Endothelial cell of umbilical vein (primary cell): ENCODE measurements around the gene SLC47A1. TPM values are rescaled to one million over a fixed set of nuclear protein-coding genes. Genes with fewer than 3 reads are reported as not detected.
A peak's percentile ranks its signal among the peaks of the same experiment; 100 is the strongest.

Experiments
- BruUV-seq: library from RNA; stranded (reverse); fragments of 400-500 nt; replicated peaks from 2 replicates; lab custom pipeline; 2021; lab: Mats Ljungman, UMichigan
- CTCF ChIA-PET: fragments of 300-600, 350-600 bp; sonication (Branson Sonifier 250); formaldehyde crosslinking; loops from one replicate; lab custom pipeline; 2021; ENCODE audit warnings: antibody characterized with exemption, inconsistent platforms; lab: Charles Lee
- POLR2A ChIA-PET: fragments of 300-600, 350-600 bp; sonication (Branson Sonifier 250); formaldehyde crosslinking; loops from one replicate; lab custom pipeline; 2021; ENCODE audit warnings: antibody characterized with exemption, inconsistent platforms; lab: Charles Lee
- DNase-seq: peaks from one replicate; pipeline ENCODE4 v3.0.0-alpha.2; 2011; ENCODE audit warnings: low read depth, low spot score
- FAIRE-seq: peaks from 2 replicates; lab custom pipeline; 2011; peaks lifted over from hg19 to GRCh38; lab: Jason Lieb, UNC
- H2AFZ ChIP-seq: 2 replicates; pipeline ENCODE4 v1.6.0; 2012; ENCODE audit warnings: low read depth, low read length, control low read depth, inconsistent platforms
- H3K27ac ChIP-seq: 2 replicates; pipeline ENCODE4 v1.5.1; 2011; ENCODE audit warnings: low read depth, mild to moderate bottlenecking, control low read depth, low read length, moderate library complexity; ENCODE audit not compliant: insufficient read depth
- H3K27me3 ChIP-seq, 2 experiments: 2 replicates each; pipeline versions ENCODE4 v1.6.0 to v1.6.1; 2011; ENCODE audit warnings: low read length in 2 of 2, mixed read lengths in 1 of 2; ENCODE audit not compliant: control insufficient read depth in 2 of 2, insufficient read depth in 2 of 2
- H3K36me3 ChIP-seq, 2 experiments: 2 replicates in 1 of 2; 3 replicates in 1 of 2; pipeline ENCODE4 v1.5.1; 2011; ENCODE audit warnings: low read length in 2 of 2, mild to moderate bottlenecking in 1 of 2, moderate library complexity in 1 of 2; ENCODE audit not compliant: control insufficient read depth in 2 of 2, insufficient read depth in 2 of 2; ENCODE audit errors: extremely low read depth in 1 of 2
- H3K4me1 ChIP-seq: 3 replicates; pipeline ENCODE4 v1.5.1; 2011; ENCODE audit warnings: mild to moderate bottlenecking, low read length; ENCODE audit not compliant: control insufficient read depth, insufficient read depth; ENCODE audit errors: extremely low read depth
- H3K4me2 ChIP-seq: 2 replicates; pipeline ENCODE4 v1.6.1; 2011; ENCODE audit warnings: low read length, control low read depth, mixed read lengths; ENCODE audit not compliant: insufficient read depth
- H3K4me3 ChIP-seq, 3 experiments: fragments of 200-600 bp in 1 of 3; sonication (generic), shearing (Covaris generic) in 1 of 3; replicated peaks in 1 of 3; 2 replicates each; pipeline ENCODE4 v1.5.1; 2011 to 2016; ENCODE audit warnings: control low read depth in 3 of 3, low read length in 3 of 3, mild to moderate bottlenecking in 2 of 3, inconsistent platforms in 1 of 3, low read depth in 1 of 3, moderate library complexity in 1 of 3; ENCODE audit not compliant: insufficient read depth in 1 of 3
- H3K79me2 ChIP-seq: 2 replicates; pipeline ENCODE4 v1.6.0; 2012; ENCODE audit warnings: low read length, inconsistent platforms; ENCODE audit not compliant: control insufficient read depth, insufficient read depth
- H3K9ac ChIP-seq: replicated peaks from 2 replicates; pipeline ENCODE3; 2011; ENCODE audit warnings: low read length, control low read depth; ENCODE audit not compliant: insufficient read depth; ENCODE audit errors: extremely low read depth
- H3K9me1 ChIP-seq: replicated peaks from 3 replicates; pipeline ENCODE4 v1.6.0; 2011; ENCODE audit warnings: mild to moderate bottlenecking, low read length; ENCODE audit not compliant: control insufficient read depth, insufficient read depth; ENCODE audit errors: extremely low read depth
- H3K9me3 ChIP-seq: replicated peaks from 2 replicates; pipeline ENCODE4 v1.5.1; 2012; ENCODE audit warnings: low read length, inconsistent platforms; ENCODE audit not compliant: control insufficient read depth, insufficient read depth
- H4K20me1 ChIP-seq: replicated peaks from 2 replicates; pipeline ENCODE3; 2011; ENCODE audit warnings: mild to moderate bottlenecking, low read length; ENCODE audit not compliant: control insufficient read depth, insufficient read depth; ENCODE audit errors: extremely low read depth
- EZH2 ChIP-seq: IDR thresholded peaks from 2 replicates; pipeline ENCODE4 v1.6.1; 2012; ENCODE audit warnings: borderline replicate concordance, low read depth, mild to moderate bottlenecking, moderate library complexity, low read length, inconsistent platforms; ENCODE audit not compliant: severe bottlenecking
- FOS ChIP-seq: IDR thresholded peaks from 2 replicates; pipeline ENCODE4 v1.6.1; 2011; ENCODE audit warnings: mild to moderate bottlenecking, low read length, moderate library complexity, borderline replicate concordance; ENCODE audit not compliant: insufficient read depth
- GATA2 ChIP-seq: IDR thresholded peaks from 2 replicates; pipeline ENCODE4 v1.7.0; 2011; ENCODE audit warnings: low read depth, mild to moderate bottlenecking, moderate library complexity, mixed read lengths, low read length; ENCODE audit not compliant: insufficient read length, insufficient read depth
- JUN ChIP-seq: IDR thresholded peaks from 2 replicates; pipeline ENCODE4 v1.6.1; 2011; ENCODE audit warnings: borderline replicate concordance, low read depth; ENCODE audit not compliant: insufficient read length, insufficient read depth
- MAX ChIP-seq: IDR thresholded peaks from 2 replicates; pipeline ENCODE4 v1.6.1; 2011; ENCODE audit not compliant: insufficient read depth, insufficient read length
- MYC ChIP-seq: IDR thresholded peaks from one replicate; pipeline ENCODE4 v1.6.1; 2011; ENCODE audit warnings: mild to moderate bottlenecking, low read depth, low read length
- POLR2A ChIP-seq: IDR thresholded peaks from 2 replicates; pipeline ENCODE4 v1.6.1; 2012; ENCODE audit warnings: low read depth, mild to moderate bottlenecking, control low read depth, low read length
- POLR2AphosphoS5 ChIP-seq: IDR thresholded peaks from 2 replicates; pipeline ENCODE4 v1.6.1; 2012; ENCODE audit warnings: low read depth, mild to moderate bottlenecking, control low read depth, low read length, moderate library complexity; ENCODE audit not compliant: insufficient read depth
- dilution Hi-C: fragments of 300-500 bp; cut with MboI; formaldehyde crosslinking; loops from one replicate; pipeline ENCODE4 v1.15.0; 2019; ENCODE audit warnings: low sequenced_read_pairs; ENCODE audit not compliant: extremely low pct_ligation_motif_present
- intact Hi-C: fragments of 100-400 bp; cut with micrococcal nuclease; formaldehyde crosslinking; loops from one replicate; pipeline ENCODE4 v1.10.0; 2022
- polyA plus RNA-seq, 4 experiments: library from polyadenylated mRNA; depleted of rRNA in 3 of 4; stranded (reverse) in 3 of 4; unstranded in 1 of 4; fragments of >200 nt; gene quantifications; 2 replicates each; pipeline versions ENCODE4 v1.2.1 to v1.2.3, GENCODE V29; 2011 to 2012; ENCODE audit warnings: missing spikeins in 1 of 4
- total RNA-seq: library from RNA; stranded (reverse); gene quantifications from 2 replicates; pipeline ENCODE4 v1.2.3, GENCODE V29; 2021
- TF ChIP-seq, protein P1 (sequence below), 2 donors: IDR thresholded peaks; 1 replicate in 1 of 2; 2 replicates in 1 of 2; pipeline ENCODE4 v1.5.1; 2011; ENCODE audit warnings: low read length in 2 of 2, mild to moderate bottlenecking in 2 of 2, moderate library complexity in 2 of 2, control low read depth in 1 of 2, inconsistent platforms in 1 of 2, low read depth in 1 of 2; ENCODE audit not compliant: insufficient read depth in 1 of 2; ENCODE audit errors: extremely low read depth in 1 of 2

Gene SLC47A1
- total and polyA plus RNA-seq, 2 donors (not counting 3 experiments of a cell fraction or from before 2014, with no cell fraction given), result 3.3 to 6.9 TPM

DNA sequence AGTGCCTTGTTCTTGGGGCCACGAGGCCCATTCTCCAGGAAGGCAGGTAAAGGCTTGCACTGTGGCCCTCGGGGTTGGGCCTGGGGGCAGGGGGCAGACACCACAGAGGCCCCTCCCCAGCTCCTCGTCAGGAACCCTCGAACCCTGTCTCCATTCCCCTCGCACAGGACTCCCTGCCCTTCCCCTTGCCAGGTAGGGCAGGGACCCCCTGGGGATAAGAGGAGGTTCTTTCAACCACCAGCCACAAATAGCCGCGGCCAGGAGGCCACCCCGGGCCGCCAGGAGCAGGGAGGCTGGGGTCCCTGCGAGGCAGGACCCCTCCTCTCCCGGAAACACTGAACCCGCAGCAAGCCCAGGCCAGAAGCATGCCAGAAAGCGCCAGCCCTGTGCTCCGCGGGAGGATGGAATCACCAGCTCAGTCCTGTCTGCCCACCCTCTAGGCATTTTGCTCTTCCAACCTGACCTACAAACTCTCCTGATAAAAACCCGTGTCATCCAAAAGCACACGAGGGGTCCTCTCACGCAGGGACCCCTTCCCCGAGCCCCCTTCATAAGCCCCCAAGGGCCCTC, 45.6 kb downstream of the SLC47A1 start:
- H4K20me1 ChIP-seq, result no peaks in the 10 kb centered on the region
- H3K9me1 ChIP-seq, result no peaks in the 10 kb centered on the region
- TF ChIP-seq FOS (no peak), MAX (no peak)
- DNase-seq (no peak), FAIRE-seq (no peak)
- CTCF ChIA-PET, result interaction anchor here (1.3 to 1.8 kb wide), 4 partner anchors 9 to 69 kb away, joined by 4 to 5 read pairs (median 4); partner anchors contain the start of gene ALDH3A2
- H3K4me1 ChIP-seq, result no peaks in the 10 kb centered on the region
- H3K27me3 ChIP-seq, result peaks cover 0 to 2% of the 10 kb centered on the region in 2 experiments
- POLR2A ChIA-PET, result no interaction called here
- no peak overlapping the region for H3K4me3 ChIP-seq
- no peak overlapping the region for H3K9ac ChIP-seq
- no peaks in the 10 kb centered on the region for H3K79me2 ChIP-seq
- no peak overlapping the region for H3K27ac ChIP-seq
- BruUV-seq, result no TSS peak
- peak overlapping the region; percentile 7 for H2AFZ ChIP-seq
- no peaks in the 10 kb centered on the region for H3K9me3 ChIP-seq
- no peaks in the 10 kb centered on the region for H3K36me3 ChIP-seq
- intact Hi-C loops (no loop called here), dilution Hi-C loops (no loop called here)
- H3K4me2 ChIP-seq, result no peak overlapping the region

DNA sequence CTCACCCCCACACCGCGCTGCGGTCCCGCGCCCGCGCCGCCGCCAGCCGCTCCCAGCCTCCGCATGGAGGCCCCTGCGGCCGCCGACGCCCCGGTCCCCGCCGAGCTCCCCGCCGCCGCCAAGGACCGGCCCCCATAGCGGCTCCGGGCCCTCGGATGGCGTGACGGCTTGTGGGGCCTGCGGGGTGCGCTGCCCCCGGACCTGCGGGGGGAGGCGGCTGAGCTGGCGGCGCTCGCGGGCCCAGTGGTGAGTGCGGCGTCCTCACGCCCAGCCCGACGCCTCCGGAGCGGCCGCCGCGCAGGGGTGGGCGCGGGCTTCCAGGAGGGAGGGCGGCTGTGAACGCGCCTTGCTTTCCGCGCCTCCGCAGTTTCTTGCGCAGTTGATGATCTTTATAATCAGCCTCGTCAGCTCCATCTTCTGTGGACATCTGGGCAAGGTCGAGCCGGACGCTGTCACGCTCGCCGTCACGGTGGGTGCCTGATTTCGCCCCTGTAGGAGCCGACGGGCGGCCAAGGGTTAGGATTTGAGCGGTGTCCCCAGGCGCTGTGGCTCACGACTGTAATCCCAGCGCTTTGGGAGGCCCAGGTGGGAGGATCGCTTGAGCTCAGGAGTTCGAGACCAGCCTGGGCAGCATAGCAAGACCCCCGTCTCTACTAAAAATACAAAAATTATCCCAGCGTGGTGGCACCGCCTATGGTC, 46.4 kb downstream of the SLC47A1 start:
- Histone ChIP-seq H3K4me1 (no peaks in the 10 kb centered on the region), H2AFZ (peak overlapping the region; percentile 89), H3K9ac (no peak overlapping the region), H3K4me2 (peak overlapping the region; percentile 63), H3K79me2 (no peaks in the 10 kb centered on the region), H4K20me1 (no peaks in the 10 kb centered on the region), H3K27me3 (peaks cover 0 to 2% of the 10 kb centered on the region in 2 experiments), H3K27ac (no peak overlapping the region), H3K4me3 (peak overlapping the region; percentile 2 to 32 (median 12)), H3K36me3 (no peaks in the 10 kb centered on the region), H3K9me1 (no peaks in the 10 kb centered on the region), H3K9me3 (no peaks in the 10 kb centered on the region)
- no TSS peak for BruUV-seq
- peak; percentile 14 for DNase-seq
- CTCF ChIA-PET, result interaction anchor here (1.2 to 1.8 kb wide), 4 partner anchors 10 to 68 kb away, joined by 3 to 5 read pairs (median 4); partner anchors contain the start of gene ALDH3A2
- POLR2A ChIA-PET, result interaction anchor here (0.7 kb wide), 1 partner anchor 48 kb away, joined by 3 read pairs; no protein-coding TSS in a partner anchor
- dilution Hi-C loops, result no loop called here
- FAIRE-seq, result no peak
- TF ChIP-seq JUN, result no peak
- TF ChIP-seq MYC, result no peak
- no peak for TF ChIP-seq POLR2AphosphoS5
- no peak for TF ChIP-seq POLR2A
- TF ChIP-seq MAX, result no peak
- TF ChIP-seq, protein P1, sequence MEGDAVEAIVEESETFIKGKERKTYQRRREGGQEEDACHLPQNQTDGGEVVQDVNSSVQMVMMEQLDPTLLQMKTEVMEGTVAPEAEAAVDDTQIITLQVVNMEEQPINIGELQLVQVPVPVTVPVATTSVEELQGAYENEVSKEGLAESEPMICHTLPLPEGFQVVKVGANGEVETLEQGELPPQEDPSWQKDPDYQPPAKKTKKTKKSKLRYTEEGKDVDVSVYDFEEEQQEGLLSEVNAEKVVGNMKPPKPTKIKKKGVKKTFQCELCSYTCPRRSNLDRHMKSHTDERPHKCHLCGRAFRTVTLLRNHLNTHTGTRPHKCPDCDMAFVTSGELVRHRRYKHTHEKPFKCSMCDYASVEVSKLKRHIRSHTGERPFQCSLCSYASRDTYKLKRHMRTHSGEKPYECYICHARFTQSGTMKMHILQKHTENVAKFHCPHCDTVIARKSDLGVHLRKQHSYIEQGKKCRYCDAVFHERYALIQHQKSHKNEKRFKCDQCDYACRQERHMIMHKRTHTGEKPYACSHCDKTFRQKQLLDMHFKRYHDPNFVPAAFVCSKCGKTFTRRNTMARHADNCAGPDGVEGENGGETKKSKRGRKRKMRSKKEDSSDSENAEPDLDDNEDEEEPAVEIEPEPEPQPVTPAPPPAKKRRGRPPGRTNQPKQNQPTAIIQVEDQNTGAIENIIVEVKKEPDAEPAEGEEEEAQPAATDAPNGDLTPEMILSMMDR (IDR thresholded peaks at IDR 0.05; ENCODE audit: extremely low read depth in 1 of 2, insufficient read depth in 1 of 2, low read depth in 1 of 2, low read length in 2 of 2), result no peak
- TF ChIP-seq EZH2, result no peak
- no peak for TF ChIP-seq FOS
- TF ChIP-seq GATA2, result no peak
- intact Hi-C loops, result no loop called here
